Liver (tissue), 3 donors: Measurements from ENCODE around the gene AOPEP.

Source experiments
- JUND ChIP-seq, 2 donors: IDR thresholded peaks; 2 replicates each; pipeline ENCODE4 v1.6.1; 2016; ENCODE audit warnings: antibody characterized with exemption in 2 of 2
- TF ChIP-seq, protein P1 (sequence below): fragments of 150-350 bp; IDR thresholded peaks from 2 replicates; pipeline ENCODE4 v1.5.1; 2017; ENCODE audit warnings: improper control_type of control experiment, low read depth, low read length; ENCODE audit not compliant: missing input control
- TF ChIP-seq, protein P2 (sequence below): IDR thresholded peaks from 2 replicates; pipeline ENCODE4 v1.6.1; 2016; ENCODE audit warnings: antibody characterized with exemption
- donor health status: healthy.
- donor health status: healthy.

DNA sequence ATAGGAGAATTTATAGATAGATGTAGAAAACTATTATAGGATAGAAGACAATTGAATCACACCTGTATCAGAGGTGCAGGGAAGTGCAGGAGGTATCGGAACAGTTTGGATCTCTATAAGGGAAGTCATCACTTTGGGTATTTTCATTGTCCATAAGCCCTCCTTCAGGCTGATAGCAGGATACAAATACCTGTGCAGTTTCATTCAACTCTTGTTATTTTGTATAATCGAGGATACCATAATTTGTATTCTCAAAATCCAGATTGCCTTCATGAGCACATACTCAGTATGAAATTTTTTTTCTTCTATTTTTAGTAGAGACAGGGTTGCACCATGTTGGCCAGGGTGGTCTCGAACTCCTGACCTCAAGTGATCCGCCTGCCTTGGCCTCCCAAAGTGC lies 289.1 kb downstream of the AOPEP start:
- no peak for TF ChIP-seq JUND (IDR thresholded peaks at IDR 0.05)
- TF ChIP-seq, protein P1, sequence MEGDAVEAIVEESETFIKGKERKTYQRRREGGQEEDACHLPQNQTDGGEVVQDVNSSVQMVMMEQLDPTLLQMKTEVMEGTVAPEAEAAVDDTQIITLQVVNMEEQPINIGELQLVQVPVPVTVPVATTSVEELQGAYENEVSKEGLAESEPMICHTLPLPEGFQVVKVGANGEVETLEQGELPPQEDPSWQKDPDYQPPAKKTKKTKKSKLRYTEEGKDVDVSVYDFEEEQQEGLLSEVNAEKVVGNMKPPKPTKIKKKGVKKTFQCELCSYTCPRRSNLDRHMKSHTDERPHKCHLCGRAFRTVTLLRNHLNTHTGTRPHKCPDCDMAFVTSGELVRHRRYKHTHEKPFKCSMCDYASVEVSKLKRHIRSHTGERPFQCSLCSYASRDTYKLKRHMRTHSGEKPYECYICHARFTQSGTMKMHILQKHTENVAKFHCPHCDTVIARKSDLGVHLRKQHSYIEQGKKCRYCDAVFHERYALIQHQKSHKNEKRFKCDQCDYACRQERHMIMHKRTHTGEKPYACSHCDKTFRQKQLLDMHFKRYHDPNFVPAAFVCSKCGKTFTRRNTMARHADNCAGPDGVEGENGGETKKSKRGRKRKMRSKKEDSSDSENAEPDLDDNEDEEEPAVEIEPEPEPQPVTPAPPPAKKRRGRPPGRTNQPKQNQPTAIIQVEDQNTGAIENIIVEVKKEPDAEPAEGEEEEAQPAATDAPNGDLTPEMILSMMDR: no peak
- TF ChIP-seq, protein P2, sequence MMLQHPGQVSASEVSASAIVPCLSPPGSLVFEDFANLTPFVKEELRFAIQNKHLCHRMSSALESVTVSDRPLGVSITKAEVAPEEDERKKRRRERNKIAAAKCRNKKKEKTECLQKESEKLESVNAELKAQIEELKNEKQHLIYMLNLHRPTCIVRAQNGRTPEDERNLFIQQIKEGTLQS: no peak
